Subcutaneous abdominal adipose tissue (tissue), 5 donors: Measurements from ENCODE around the gene ASPN.
A peak's percentile ranks its signal among the peaks of the same experiment; 100 is the strongest.
"Not testable (repeated sequence)": the region's sequence is repeated elsewhere in the genome, so short reads cannot be mapped to it uniquely, and the experiment has no call there.

Experiments
- H3K27ac ChIP-seq: one replicate; pipeline ENCODE4 v1.7.0; 2013; ENCODE audit warnings: low read depth, mild to moderate bottlenecking, inconsistent platforms, low read length, moderate library complexity
- H3K27me3 ChIP-seq, 5 donors: one replicate each; pipeline ENCODE4 v1.7.0; 2013; ENCODE audit warnings: low read length in 5 of 5, inconsistent platforms in 1 of 5; ENCODE audit not compliant: control insufficient read depth in 5 of 5, insufficient read depth in 4 of 5
- H3K36me3 ChIP-seq, 5 donors: one replicate each; pipeline ENCODE4 v1.7.0; 2013; ENCODE audit warnings: low read length in 5 of 5; ENCODE audit not compliant: control insufficient read depth in 5 of 5, insufficient read depth in 5 of 5
- H3K4me1 ChIP-seq, 5 donors: one replicate each; pipeline ENCODE4 v1.7.0; 2013; ENCODE audit warnings: low read length in 5 of 5, mild to moderate bottlenecking in 3 of 5, moderate library complexity in 1 of 5; ENCODE audit not compliant: control insufficient read depth in 5 of 5, insufficient read depth in 5 of 5
- H3K4me3 ChIP-seq, 5 donors: one replicate each; pipeline ENCODE4 v1.7.0; 2013; ENCODE audit warnings: low read length in 5 of 5, low read depth in 1 of 5
- H3K9ac ChIP-seq, 5 donors: one replicate each; pipeline ENCODE4 v1.7.0; 2013; ENCODE audit warnings: low read length in 5 of 5, mild to moderate bottlenecking in 4 of 5, moderate library complexity in 3 of 5
- H3K9me3 ChIP-seq, 5 donors: one replicate each; pipeline ENCODE4 v1.7.0; 2013; ENCODE audit warnings: low read length in 5 of 5; ENCODE audit not compliant: control insufficient read depth in 5 of 5
- donor health status: healthy.
- donor health status: healthy.
- donor health status: healthy.
- donor health status: healthy.
- donor health status: healthy.

The ASPN gene

GRCh38 chr9:92429836-92430235, 52.5 kb downstream of the ASPN start:
- Histone ChIP-seq H3K27ac (no peak overlapping the region), H3K27me3 (no peaks in the 10 kb centered on the region), H3K9me3 (no peaks in the 10 kb centered on the region), H3K4me3 (no peak overlapping the region), H3K9ac (no peak overlapping the region), H3K36me3 (no peaks in the 10 kb centered on the region), H3K4me1 (peaks cover 0 to 10% (median 0%) of the 10 kb centered on the region in 5 donors)

- no peaks in the 10 kb centered on the region for H3K9me3 ChIP-seq
- H3K9ac ChIP-seq, result no peak overlapping the region
- H3K4me3 ChIP-seq, result no peak overlapping the region
- H3K27me3 ChIP-seq, result no peaks in the 10 kb centered on the region
- H3K4me1 ChIP-seq, result peaks cover 0 to 3% (median 0%) of the 10 kb centered on the region in 5 donors
- H3K27ac ChIP-seq, result no peak overlapping the region
- no peaks in the 10 kb centered on the region for H3K36me3 ChIP-seq
These were observed 55.7 kb downstream of the ASPN start for GRCh38 chr9:92426501-92427145.

GRCh38 chr9:92425474-92425873, 56.8 kb downstream of the ASPN start:
- Histone ChIP-seq H3K9me3 (no peaks in the 10 kb centered on the region), H3K27me3 (no peaks in the 10 kb centered on the region), H3K4me1 (peaks cover 0 to 3% (median 0%) of the 10 kb centered on the region in 5 donors), H3K27ac (no peak overlapping the region), H3K36me3 (no peaks in the 10 kb centered on the region), H3K9ac (no peak overlapping the region), H3K4me3 (no peak overlapping the region)

- Histone ChIP-seq H3K9me3 (no peaks in the 10 kb centered on the region), H3K36me3 (no peaks in the 10 kb centered on the region), H3K4me3 (peak within 1 kb of the TSS in 3 of 5 donors; percentile 10 to 47 (median 30)), H3K27me3 (no peaks in the 10 kb centered on the region), H3K27ac (no peak within 1 kb of the TSS), H3K4me1 (peaks cover 0 to 3% (median 0%) of the 10 kb centered on the region in 5 donors), H3K9ac (no peak within 1 kb of the TSS)
These were observed 58.0 kb downstream of the ASPN start, which contains the start of gene OMD for GRCh38 chr9:92424340-92424739. Gene OMD, minus strand, starts transcription at chr9:92424471. Its CDS starts 6,913 bp downstream, at chr9:92417558.

GRCh38 chr9:92423612-92424011, 58.7 kb downstream of the ASPN start:
- Histone ChIP-seq H3K9me3 (no peaks in the 10 kb centered on the region), H3K4me1 (peaks cover 0 to 3% (median 0%) of the 10 kb centered on the region in 5 donors), H3K27me3 (no peaks in the 10 kb centered on the region), H3K36me3 (no peaks in the 10 kb centered on the region), H3K4me3 (peak overlapping the region in 3 of 5 donors; percentile 10 to 47 (median 30)), H3K27ac (no peak overlapping the region), H3K9ac (no peak overlapping the region)

- Histone ChIP-seq H3K9ac (no peak overlapping the region), H3K27me3 (no peaks in the 10 kb centered on the region), H3K4me3 (peak overlapping the region in 4 of 5 donors; percentile 10 to 47 (median 26)), H3K4me1 (peaks cover 0 to 3% (median 0%) of the 10 kb centered on the region in 5 donors), H3K27ac (no peak overlapping the region), H3K36me3 (no peaks in the 10 kb centered on the region), H3K9me3 (no peaks in the 10 kb centered on the region)
These were observed 59.5 kb downstream of the ASPN start for GRCh38 chr9:92422611-92423338.

- peaks cover 0 to 3% (median 0%) of the 10 kb centered on the region in 5 donors for H3K9me3 ChIP-seq
- H3K4me1 ChIP-seq, result peaks cover 0 to 3% (median 0%) of the 10 kb centered on the region in 5 donors
- H3K36me3 ChIP-seq, result no peaks in the 10 kb centered on the region
- no peaks in the 10 kb centered on the region for H3K27me3 ChIP-seq
- no peak overlapping the region for H3K4me3 ChIP-seq
- no peak overlapping the region for H3K9ac ChIP-seq
- no peak overlapping the region for H3K27ac ChIP-seq
These were observed 67.7 kb downstream of the ASPN start for GRCh38 chr9:92414566-92414965.

GRCh38 chr9:92411157-92411556, 71.1 kb downstream of the ASPN start:
- peaks cover 0 to 10% (median 5%) of the 10 kb centered on the region in 5 donors for H3K4me1 ChIP-seq
- not testable (repeated sequence) for H3K9ac ChIP-seq, H3K4me3 ChIP-seq, H3K36me3 ChIP-seq, H3K27ac ChIP-seq, H3K27me3 ChIP-seq, H3K9me3 ChIP-seq

GRCh38 chr9:92408747-92409478, 73.4 kb downstream of the ASPN start:
- no peak overlapping the region for H3K9ac ChIP-seq
- no peaks in the 10 kb centered on the region for H3K27me3 ChIP-seq
- no peaks in the 10 kb centered on the region for H3K36me3 ChIP-seq
- no peak overlapping the region for H3K27ac ChIP-seq
- H3K9me3 ChIP-seq, result peaks cover 0 to 3% (median 0%) of the 10 kb centered on the region in 5 donors
- peaks cover 0 to 19% (median 12%) of the 10 kb centered on the region in 5 donors for H3K4me1 ChIP-seq
- H3K4me3 ChIP-seq, result no peak overlapping the region

GRCh38 chr9:92407818-92408217, 74.5 kb downstream of the ASPN start:
- no peak overlapping the region for H3K27ac ChIP-seq
- H3K4me3 ChIP-seq, result no peak overlapping the region
- H3K9me3 ChIP-seq, result peaks cover 0 to 3% (median 0%) of the 10 kb centered on the region in 5 donors
- no peaks in the 10 kb centered on the region for H3K36me3 ChIP-seq
- H3K4me1 ChIP-seq, result peaks cover 0 to 19% (median 12%) of the 10 kb centered on the region in 5 donors
- H3K9ac ChIP-seq, result no peak overlapping the region
- H3K27me3 ChIP-seq, result no peaks in the 10 kb centered on the region
